HepG2 (cell line): ENCODE results near the gene C2orf76. TPM values are rescaled to one million over a fixed set of nuclear protein-coding genes. Genes with fewer than 3 reads are reported as not detected.

ENCODE experiments used
- ATAC-seq: fragments of 200-7000 bp; cut with Tn5 transposase; 3 replicates; pipeline ENCODE4 v1.9.1; 2020; ENCODE audit warnings: mild to moderate bottlenecking, moderate library complexity
- BruUV-seq: library from RNA; stranded (reverse); fragments of 400-500 nt; replicated peaks from 2 replicates; lab custom pipeline; 2021; lab: Mats Ljungman, UMichigan
- CTCF ChIA-PET: fragments of 300-600 bp; formaldehyde crosslinking; extraction: SDS; loops from one replicate; lab custom pipeline; 2021; ENCODE audit warnings: low total read pairs, inconsistent platforms, low intra/inter-chr PET ratio; lab: Yijun Ruan, JAX
- POLR2A ChIA-PET: fragments of 350-600 bp; sonication (Branson Sonifier 250); formaldehyde crosslinking; loops from one replicate; lab custom pipeline; 2020; ENCODE audit warnings: antibody characterized with exemption, inconsistent platforms; lab: Yijun Ruan, JAX
- DNase-seq: peaks from one replicate; pipeline ENCODE4 v3.0.0-alpha.2; 2015; ENCODE audit warnings: low spot score
- FAIRE-seq: peaks from 3 replicates; lab custom pipeline; 2011; peaks lifted over from hg19 to GRCh38; lab: Jason Lieb, UNC
- H2AFZ ChIP-seq: one replicate; pipeline ENCODE4 v1.6.1; 2011; ENCODE audit warnings: low read length, inconsistent platforms
- H3K27ac ChIP-seq: fragments of 300-600 bp; 3 replicates; pipeline ENCODE4 v1.8.0; 2011; ENCODE audit warnings: mixed run types, mild to moderate bottlenecking, mixed read lengths, low read length, inconsistent platforms; ENCODE audit not compliant: insufficient read depth; ENCODE audit errors: extremely low read length
- H3K27me3 ChIP-seq, 2 experiments: fragments of 200-600 bp in 1 of 2; 2 replicates in 1 of 2; 3 replicates in 1 of 2; pipeline versions ENCODE4 v1.6.0 to v1.8.0; 2011; ENCODE audit warnings: low read length in 2 of 2, mild to moderate bottlenecking in 2 of 2, moderate library complexity in 2 of 2, inconsistent platforms in 1 of 2; ENCODE audit not compliant: insufficient read depth in 2 of 2, control insufficient read depth in 1 of 2
- H3K36me3 ChIP-seq, 2 experiments: fragments of 200-600 bp in 1 of 2; replicated peaks in 1 of 2; 2 replicates in 1 of 2; 3 replicates in 1 of 2; pipeline versions ENCODE4 v1.5.1 to v1.8.0; 2011; ENCODE audit warnings: low read length in 2 of 2, inconsistent platforms in 1 of 2; ENCODE audit not compliant: insufficient read depth in 2 of 2, control insufficient read depth in 1 of 2
- H3K4me1 ChIP-seq: 2 replicates; pipeline ENCODE4 v1.5.1; 2012; ENCODE audit warnings: low read length, inconsistent platforms; ENCODE audit not compliant: insufficient read depth
- H3K4me2 ChIP-seq: 2 replicates; pipeline ENCODE4 v1.6.0; 2011; ENCODE audit warnings: low read depth, low read length, inconsistent platforms
- H3K4me3 ChIP-seq, 3 experiments: fragments of 200-600 bp in 1 of 3; sonication (generic), shearing (Covaris generic) in 1 of 3; replicated peaks in 1 of 3; 2 replicates each; pipeline ENCODE4 v1.5.1; 2011 to 2016; ENCODE audit warnings: low read length in 3 of 3, inconsistent platforms in 2 of 3, low read depth in 2 of 3, mild to moderate bottlenecking in 2 of 3, control low read depth in 1 of 3, mixed read lengths in 1 of 3; ENCODE audit not compliant: insufficient read depth in 1 of 3
- H3K79me2 ChIP-seq: one replicate; pipeline ENCODE4 v1.6.1; 2011; ENCODE audit warnings: low read length, inconsistent platforms; ENCODE audit not compliant: insufficient read depth
- H3K9ac ChIP-seq: 2 replicates; pipeline ENCODE4 v1.6.0; 2011; ENCODE audit warnings: mild to moderate bottlenecking, low read depth, low read length, inconsistent platforms; ENCODE audit not compliant: insufficient read depth
- H3K9me3 ChIP-seq: 2 replicates; pipeline ENCODE4 v1.5.1; 2012; ENCODE audit warnings: mild to moderate bottlenecking, low read length
- H4K20me1 ChIP-seq: 2 replicates; pipeline ENCODE4 v1.6.0; 2011; ENCODE audit warnings: inconsistent platforms, mild to moderate bottlenecking, low read length, moderate library complexity; ENCODE audit not compliant: insufficient read depth
- CEBPB ChIP-seq: IDR thresholded peaks from 2 replicates; pipeline ENCODE4 v1.6.1; 2011; ENCODE audit warnings: low read depth, low read length, improper control_type of control experiment, borderline replicate concordance
- PCBP2 ChIP-seq: fragments of 200-400 bp; formaldehyde crosslinking; optimal IDR thresholded peaks from 2 replicates; pipeline ENCODE3; 2018; ENCODE audit warnings: low read length, low read depth; ENCODE audit not compliant: poor library complexity, severe bottlenecking
- RBAK ChIP-seq: sonication (generic); formaldehyde crosslinking; IDR thresholded peaks from 2 replicates; pipeline ENCODE4 v1.5.1; 2020; ENCODE audit warnings: mild to moderate bottlenecking, missing genetic modification reagents
- TRIM24 ChIP-seq: sonication (generic); formaldehyde crosslinking; IDR thresholded peaks from 2 replicates; pipeline ENCODE4 v1.8.0; 2022; ENCODE audit warnings: mild to moderate bottlenecking, missing genetic modification reagents
- YEATS2 ChIP-seq: sonication (generic); formaldehyde crosslinking; IDR thresholded peaks from 2 replicates; pipeline ENCODE4 v1.4.0; 2020; ENCODE audit warnings: missing genetic modification reagents, borderline replicate concordance
- ZFY ChIP-seq: sonication (generic); formaldehyde crosslinking; IDR thresholded peaks from 2 replicates; pipeline ENCODE4 v1.4.0; 2020; ENCODE audit warnings: missing genetic modification reagents
- ZNF17 ChIP-seq: sonication (generic); formaldehyde crosslinking; IDR thresholded peaks from 2 replicates; pipeline ENCODE4 v1.5.0; 2020; ENCODE audit warnings: mild to moderate bottlenecking, missing genetic modification reagents
- ZNF205 ChIP-seq: IDR thresholded peaks from 2 replicates; pipeline ENCODE4 v1.6.1; 2018; ENCODE audit warnings: missing biosample characterization, missing genetic modification reagents
- ZSCAN31 ChIP-seq: sonication (generic); formaldehyde crosslinking; IDR thresholded peaks from 2 replicates; pipeline ENCODE4 v1.5.0; 2020; ENCODE audit warnings: low read depth, mild to moderate bottlenecking, missing genetic modification reagents
- WGBS: methylation state at CpG from one replicate; pipeline ENCODE4 v1.1.6; 2017; ENCODE audit warnings: low lambda C conversion rate; 5-methylcytosine and 5-hydroxymethylcytosine counted together
- in situ Hi-C: cut with HindIII; loops from 2 replicates; pipeline ENCODE4 v1.10.0; 2017; ENCODE audit warnings: low pct_unique_long_range_greater_than_20kb; ENCODE audit not compliant: extremely low pct_ligation_motif_present
- intact Hi-C: fragments of 100-400 bp; cut with micrococcal nuclease; formaldehyde crosslinking; loops from one replicate; pipeline ENCODE4 v1.10.0; 2022; ENCODE audit not compliant: unreplicated experiment
- polyA plus RNA-seq, 8 experiments: library from polyadenylated mRNA; depleted of rRNA in 3 of 8; stranded (reverse) in 7 of 8; unstranded in 1 of 8; fragments of >200 nt; fragmentation: Illumina TruSeq in 4 of 8; extraction: Trizol in 4 of 8; gene quantifications; 2 replicates each; pipeline versions ENCODE4 v1.2.1 to v1.2.3, GENCODE V29; 2011 to 2016; ENCODE audit warnings: low read depth in 4 of 8, missing spikeins in 1 of 8, mixed read lengths in 1 of 8; ENCODE audit not compliant: insufficient read depth in 1 of 8
- total RNA-seq, 5 experiments: library from RNA; depleted of rRNA; stranded (reverse); fragments of >200 nt; fragmentation: Illumina TruSeq; extraction: Trizol; gene quantifications; 2 replicates each; pipeline ENCODE4 v1.2.3, GENCODE V29; 2016; ENCODE audit warnings: low read depth in 1 of 5
- TF ChIP-seq, protein P1 (sequence below): sonication (generic); formaldehyde crosslinking; IDR thresholded peaks from 2 replicates; pipeline ENCODE4 v1.4.0; 2020; ENCODE audit warnings: mild to moderate bottlenecking, missing genetic modification reagents
- TF ChIP-seq, protein P2 (sequence below): fragments of 450-650 bp; IDR thresholded peaks from 2 replicates; pipeline ENCODE4 v1.6.1; 2016
- TF ChIP-seq, protein P3 (sequence below): sonication (generic); formaldehyde crosslinking; IDR thresholded peaks from 2 replicates; pipeline ENCODE4 v1.8.1; 2023; ENCODE audit warnings: mild to moderate bottlenecking, missing genetic modification reagents, borderline replicate concordance
- TF ChIP-seq, protein P4 (sequence below): sonication (generic); formaldehyde crosslinking; IDR thresholded peaks from 2 replicates; pipeline ENCODE4 v1.5.1; 2020; ENCODE audit warnings: mild to moderate bottlenecking, missing genetic modification reagents

Gene C2orf76
- total and polyA plus RNA-seq, 2 of the 13 experiments (the other 11 are each of a cell fraction or from before 2014, with no cell fraction given): 7.7 to 8.5 TPM

DNA sequence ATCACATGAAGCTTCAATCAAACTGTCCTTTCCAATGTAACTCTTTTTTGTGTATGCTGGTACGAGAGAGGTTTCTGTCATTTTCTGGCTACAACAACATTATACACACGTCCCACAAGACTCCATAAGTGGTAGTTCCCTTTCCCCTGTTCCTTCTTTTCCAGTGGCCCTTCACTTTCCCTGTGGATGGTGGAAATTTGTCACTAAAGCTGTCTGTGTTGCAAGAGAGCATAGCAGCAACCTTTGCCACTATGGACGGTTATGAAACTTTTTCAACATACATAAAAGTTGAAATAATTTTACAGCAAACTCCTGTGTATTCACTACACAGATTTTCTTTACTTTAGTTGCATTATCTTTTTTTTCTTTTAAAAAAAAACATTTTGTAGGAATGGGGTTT is 18.8 kb upstream of the C2orf76 start:
- H4K20me1 ChIP-seq: no peaks in the 10 kb centered on the region
- no TSS peak for BruUV-seq
- H3K27me3 ChIP-seq: no peaks in the 10 kb centered on the region; a peak in 1 of 5 replicates
- in situ Hi-C loops: no loop called here
- WGBS: 42% methylated on average over 3 of the region's 3 CpGs
- no peak overlapping the region for H3K4me2 ChIP-seq
- FAIRE-seq: no peak
- no peaks in the 10 kb centered on the region for H3K79me2 ChIP-seq
- intact Hi-C loops: no loop called here
- no peaks in the 10 kb centered on the region for H3K36me3 ChIP-seq
- H3K27ac ChIP-seq: no peak overlapping the region
- H3K9ac ChIP-seq: no peak overlapping the region
- DNase-seq: no peak
- no peak for TF ChIP-seq ZNF205
- peak; percentile 31; the same call in 1 of the 2 replicates for TF ChIP-seq CEBPB
- no peak for TF ChIP-seq TRIM24
- TF ChIP-seq, protein P1, sequence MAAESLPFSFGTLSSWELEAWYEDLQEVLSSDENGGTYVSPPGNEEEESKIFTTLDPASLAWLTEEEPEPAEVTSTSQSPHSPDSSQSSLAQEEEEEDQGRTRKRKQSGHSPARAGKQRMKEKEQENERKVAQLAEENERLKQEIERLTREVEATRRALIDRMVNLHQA (CRISPR knock-in tag): no peak
- TF ChIP-seq ZSCAN31 (CRISPR knock-in tag): no peak
- no peak for ATAC-seq
- no peaks in the 10 kb centered on the region for H3K9me3 ChIP-seq
- ChIA-PET CTCF (no interaction called here), POLR2A (no interaction called here)
- no peak overlapping the region for H2AFZ ChIP-seq
- no peak overlapping the region for H3K4me3 ChIP-seq
- H3K4me1 ChIP-seq: peaks cover 21% of the 10 kb centered on the region

DNA sequence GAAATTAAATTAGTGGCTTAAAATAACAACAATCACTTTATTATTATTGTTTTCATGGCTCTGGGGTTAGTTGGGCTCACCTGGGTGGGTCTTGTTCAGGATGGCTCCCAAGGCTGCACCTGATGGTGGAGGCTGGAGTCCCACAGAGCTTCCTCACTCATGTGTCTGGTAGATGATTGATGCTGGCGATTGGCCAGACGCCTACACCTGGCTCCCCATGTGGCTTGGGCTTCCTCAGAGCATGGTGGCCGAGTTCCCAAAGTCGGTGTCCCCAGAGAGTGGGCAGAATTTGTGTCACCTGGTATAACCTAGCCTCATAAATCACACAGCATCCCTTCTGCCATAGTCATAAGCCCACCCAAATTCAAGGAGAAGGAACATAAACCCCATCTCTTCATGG is 18.3 kb upstream of the C2orf76 start:
- ATAC-seq (no peak), FAIRE-seq (no peak), DNase-seq (no peak)
- intact Hi-C loops: no loop called here
- Histone ChIP-seq H3K9ac (no peak overlapping the region), H3K4me3 (no peak overlapping the region), H3K9me3 (no peaks in the 10 kb centered on the region), H2AFZ (no peak overlapping the region), H3K79me2 (no peaks in the 10 kb centered on the region), H3K4me1 (peaks cover 21% of the 10 kb centered on the region), H4K20me1 (no peaks in the 10 kb centered on the region), H3K36me3 (no peaks in the 10 kb centered on the region), H3K27ac (no peak overlapping the region), H3K27me3 (no peaks in the 10 kb centered on the region; a peak in 1 of 5 replicates), H3K4me2 (no peak overlapping the region)
- ChIA-PET CTCF (no interaction called here), POLR2A (no interaction called here)
- in situ Hi-C loops: no loop called here
- TF ChIP-seq, protein P2, sequence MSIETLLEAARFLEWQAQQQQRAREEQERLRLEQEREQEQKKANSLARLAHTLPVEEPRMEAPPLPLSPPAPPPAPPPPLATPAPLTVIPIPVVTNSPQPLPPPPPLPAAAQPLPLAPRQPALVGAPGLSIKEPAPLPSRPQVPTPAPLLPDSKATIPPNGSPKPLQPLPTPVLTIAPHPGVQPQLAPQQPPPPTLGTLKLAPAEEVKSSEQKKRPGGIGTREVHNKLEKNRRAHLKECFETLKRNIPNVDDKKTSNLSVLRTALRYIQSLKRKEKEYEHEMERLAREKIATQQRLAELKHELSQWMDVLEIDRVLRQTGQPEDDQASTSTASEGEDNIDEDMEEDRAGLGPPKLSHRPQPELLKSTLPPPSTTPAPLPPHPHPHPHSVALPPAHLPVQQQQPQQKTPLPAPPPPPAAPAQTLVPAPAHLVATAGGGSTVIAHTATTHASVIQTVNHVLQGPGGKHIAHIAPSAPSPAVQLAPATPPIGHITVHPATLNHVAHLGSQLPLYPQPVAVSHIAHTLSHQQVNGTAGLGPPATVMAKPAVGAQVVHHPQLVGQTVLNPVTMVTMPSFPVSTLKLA: no peak
- TF ChIP-seq, protein P3, sequence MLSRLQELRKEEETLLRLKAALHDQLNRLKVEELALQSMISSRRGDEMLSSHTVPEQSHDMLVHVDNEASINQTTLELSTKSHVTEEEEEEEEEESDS (CRISPR knock-in tag): no peak
- TF ChIP-seq, protein P4, sequence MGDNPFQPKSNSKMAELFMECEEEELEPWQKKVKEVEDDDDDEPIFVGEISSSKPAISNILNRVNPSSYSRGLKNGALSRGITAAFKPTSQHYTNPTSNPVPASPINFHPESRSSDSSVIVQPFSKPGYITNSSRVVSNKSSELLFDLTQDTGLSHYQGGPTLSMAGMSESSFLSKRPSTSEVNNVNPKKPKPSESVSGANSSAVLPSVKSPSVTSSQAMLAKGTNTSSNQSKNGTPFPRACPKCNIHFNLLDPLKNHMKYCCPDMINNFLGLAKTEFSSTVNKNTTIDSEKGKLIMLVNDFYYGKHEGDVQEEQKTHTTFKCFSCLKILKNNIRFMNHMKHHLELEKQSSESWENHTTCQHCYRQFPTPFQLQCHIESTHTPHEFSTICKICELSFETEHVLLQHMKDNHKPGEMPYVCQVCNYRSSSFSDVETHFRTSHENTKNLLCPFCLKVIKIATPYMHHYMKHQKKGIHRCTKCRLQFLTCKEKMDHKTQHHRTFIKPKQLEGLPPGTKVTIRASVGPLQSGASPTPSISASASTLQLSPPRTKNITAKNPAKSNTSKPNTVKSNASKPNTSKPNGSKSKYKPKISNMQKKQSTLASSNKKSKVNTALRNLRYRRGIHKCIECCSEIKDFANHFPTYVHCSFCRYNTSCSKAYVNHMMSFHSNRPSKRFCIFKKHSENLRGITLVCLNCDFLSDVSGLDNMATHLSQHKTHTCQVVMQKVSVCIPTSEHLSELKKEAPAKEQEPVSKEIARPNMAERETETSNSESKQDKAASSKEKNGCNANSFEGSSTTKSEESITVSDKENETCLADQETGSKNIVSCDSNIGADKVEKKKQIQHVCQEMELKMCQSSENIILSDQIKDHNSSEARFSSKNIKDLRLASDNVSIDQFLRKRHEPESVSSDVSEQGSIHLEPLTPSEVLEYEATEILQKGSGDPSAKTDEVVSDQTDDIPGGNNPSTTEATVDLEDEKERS (CRISPR knock-in tag): no peak
- TF ChIP-seq PCBP2 (no peak), ZNF17 (CRISPR knock-in tag) (no peak), RBAK (no peak), ZFY (CRISPR knock-in tag) (no peak), YEATS2 (CRISPR knock-in tag) (no peak)
- no TSS peak for BruUV-seq
- 69% methylated on average over 4 of the region's 4 CpGs for WGBS
